Activated CD4-positive, alpha-beta T cell treated with anti-CD3 and anti-CD28 coated beads, Interleukin-2, amount 10 ng/mL, durations not matched to agents 24 days and 14 days (primary cell): ENCODE measurements around the gene ANTXR1. TPM values are rescaled to one million over a fixed set of nuclear protein-coding genes. Genes with fewer than 3 reads are reported as not detected.

Source experiments
- DNase-seq: peaks from one replicate; pipeline ENCODE4 v3.0.0; 2022
- H3K27ac Mint-ChIP-seq: one replicate; pipeline ENCODE4 v1.8.0; 2022; ENCODE audit warnings: mild to moderate bottlenecking, mixed read lengths
- H3K27me3 Mint-ChIP-seq: one replicate; pipeline ENCODE4 v1.8.0; 2022; ENCODE audit warnings: mixed read lengths
- H3K36me3 Mint-ChIP-seq: one replicate; pipeline ENCODE4 v1.8.0; 2022; ENCODE audit warnings: low read depth, mild to moderate bottlenecking, mixed read lengths
- H3K4me1 Mint-ChIP-seq: one replicate; pipeline ENCODE4 v1.8.0; 2021; ENCODE audit warnings: mixed read lengths
- H3K4me3 Mint-ChIP-seq: one replicate; pipeline ENCODE4 v1.8.0; 2022; ENCODE audit warnings: mild to moderate bottlenecking, moderate library complexity, mixed read lengths
- H3K9me3 Mint-ChIP-seq: one replicate; pipeline ENCODE4 v1.8.0; 2021; ENCODE audit warnings: mixed read lengths
- intact Hi-C: fragments of 100-400 bp; cut with micrococcal nuclease; formaldehyde crosslinking; loops from one replicate; pipeline ENCODE4 v1.15.1; 2023
- total RNA-seq: library from RNA; stranded (reverse); gene quantifications from 2 replicates; pipeline ENCODE4 v1.2.3, GENCODE V29; 2022

Gene ANTXR1
- total RNA-seq, 1 donor from 2014 or later, result not detected

DNA sequence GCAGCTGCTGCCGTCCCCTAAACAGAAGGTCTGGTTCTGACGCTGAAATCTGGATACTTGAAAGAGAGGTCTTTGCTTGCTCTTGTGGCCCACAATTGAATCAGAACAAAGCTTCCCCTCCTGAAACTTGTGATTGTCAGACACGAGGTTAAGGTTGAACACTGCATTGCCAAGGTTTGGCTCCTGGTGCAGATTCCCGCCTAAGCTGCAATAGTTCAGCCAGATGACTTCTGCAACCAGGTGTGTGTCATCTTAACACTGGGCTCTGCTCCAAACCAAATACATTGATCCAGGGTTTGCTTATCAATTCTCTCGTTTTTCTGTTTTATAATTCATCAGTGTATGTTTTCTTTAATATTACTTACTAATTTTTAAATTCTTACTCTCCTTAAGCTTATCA lies 23.9 kb upstream of the ANTXR1 start:
- Mint-ChIP-seq H3K4me1 (no peaks in the 10 kb centered on the region), H3K4me3 (no peak overlapping the region)

GRCh38 chr2:68992341-68992740 lies 20.6 kb upstream of the ANTXR1 start:
- Mint-ChIP-seq H3K9me3 (no peaks in the 10 kb centered on the region), H3K4me1 (no peaks in the 10 kb centered on the region), H3K27me3 (peaks cover 27% of the 10 kb centered on the region), H3K4me3 (no peak overlapping the region), H3K36me3 (no peaks in the 10 kb centered on the region), H3K27ac (no peak overlapping the region)
- peak; percentile 49 for DNase-seq
- intact Hi-C loops, result no loop called here

More for the DNA sequence above, 23.9 kb upstream of the ANTXR1 start:
- DNase-seq, result peak; percentile 37
- H3K27ac Mint-ChIP-seq, result no peak overlapping the region
- no peaks in the 10 kb centered on the region for H3K9me3 Mint-ChIP-seq
- no peaks in the 10 kb centered on the region for H3K36me3 Mint-ChIP-seq
- intact Hi-C loops, result no loop called here
- H3K27me3 Mint-ChIP-seq, result peaks cover 22% of the 10 kb centered on the region

DNA sequence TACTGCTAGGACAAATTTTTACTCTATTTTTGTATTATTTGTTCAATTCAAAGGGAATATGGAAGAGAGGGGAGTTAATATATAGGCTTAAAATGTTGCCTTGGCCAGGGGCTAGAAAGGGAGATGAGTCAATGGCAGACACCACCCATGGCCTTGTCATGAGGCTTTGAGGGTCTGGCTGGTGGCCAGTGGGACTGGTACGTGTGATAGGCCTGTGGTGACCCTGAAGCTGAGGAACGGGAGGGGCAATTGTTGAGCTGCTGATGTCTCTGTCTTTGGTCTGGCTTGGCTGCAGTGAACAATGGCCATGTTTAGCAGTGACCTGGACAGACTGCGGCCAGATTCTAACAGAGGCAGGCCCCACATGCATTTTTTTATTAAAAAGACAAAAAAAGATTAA lies 20.0 kb upstream of the ANTXR1 start:
- peaks cover 27% of the 10 kb centered on the region for H3K27me3 Mint-ChIP-seq
- H3K27ac Mint-ChIP-seq, result no peak overlapping the region
- no peak overlapping the region for H3K4me3 Mint-ChIP-seq
- no peaks in the 10 kb centered on the region for H3K36me3 Mint-ChIP-seq
- intact Hi-C loops, result no loop called here
- H3K4me1 Mint-ChIP-seq, result no peaks in the 10 kb centered on the region
- peak; percentile 19 for DNase-seq
- H3K9me3 Mint-ChIP-seq, result no peaks in the 10 kb centered on the region

GRCh38 chr2:68993660-68994059 lies 19.3 kb upstream of the ANTXR1 start:
- intact Hi-C loops, result no loop called here
- no peaks in the 10 kb centered on the region for H3K36me3 Mint-ChIP-seq
- H3K4me3 Mint-ChIP-seq, result no peak overlapping the region
- H3K4me1 Mint-ChIP-seq, result no peaks in the 10 kb centered on the region
- no peaks in the 10 kb centered on the region for H3K9me3 Mint-ChIP-seq
- peaks cover 30% of the 10 kb centered on the region for H3K27me3 Mint-ChIP-seq
- DNase-seq, result no peak
- no peak overlapping the region for H3K27ac Mint-ChIP-seq

DNA sequence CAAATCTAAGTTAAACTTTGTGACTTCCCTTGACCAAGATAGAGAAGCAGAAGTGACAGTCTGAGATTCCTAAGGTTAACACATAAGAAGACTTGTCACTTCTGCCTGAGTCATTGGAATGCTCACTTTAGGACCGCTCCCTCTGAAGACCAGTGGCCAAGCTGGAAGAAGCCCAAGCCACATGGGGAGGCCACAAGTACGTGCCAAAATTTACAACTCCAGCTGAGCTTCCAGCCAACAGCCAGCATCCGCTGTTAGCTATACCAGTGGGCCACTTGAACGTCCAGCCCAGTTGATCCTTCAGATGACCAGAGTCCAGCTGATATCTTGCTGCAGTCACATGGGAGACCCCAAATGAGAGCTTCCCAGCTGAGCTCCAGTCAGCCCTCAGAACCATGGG lies 18.1 kb upstream of the ANTXR1 start:
- intact Hi-C loops, result no loop called here
- no peak overlapping the region for H3K27ac Mint-ChIP-seq
- DNase-seq, result peak; percentile 32
- no peak overlapping the region for H3K4me3 Mint-ChIP-seq
- H3K9me3 Mint-ChIP-seq, result no peaks in the 10 kb centered on the region
- H3K4me1 Mint-ChIP-seq, result no peaks in the 10 kb centered on the region
- H3K36me3 Mint-ChIP-seq, result no peaks in the 10 kb centered on the region
- H3K27me3 Mint-ChIP-seq, result peaks cover 32% of the 10 kb centered on the region

DNA sequence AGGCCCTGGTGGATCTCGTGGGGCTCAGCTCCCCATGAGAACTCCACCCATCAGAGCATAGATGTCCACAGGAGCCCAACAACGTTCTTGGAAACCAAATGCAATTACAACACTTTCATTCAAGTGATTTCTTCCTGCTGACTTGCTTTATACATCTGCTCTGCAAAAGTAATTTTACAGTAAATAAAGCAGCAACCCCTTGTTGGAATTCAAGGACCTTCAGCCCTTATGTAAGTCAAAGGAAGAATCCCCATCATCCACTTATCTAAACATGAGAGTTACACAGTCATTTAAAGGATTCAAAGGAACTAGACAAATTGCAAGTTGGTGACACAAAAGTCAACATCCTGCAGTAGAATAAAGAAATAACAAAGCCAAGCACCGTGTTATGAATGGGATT lies 17.1 kb upstream of the ANTXR1 start:
- intact Hi-C loops, result no loop called here
- DNase-seq, result no peak
- Mint-ChIP-seq H3K36me3 (no peaks in the 10 kb centered on the region), H3K9me3 (no peaks in the 10 kb centered on the region), H3K27me3 (peaks cover 33% of the 10 kb centered on the region), H3K4me1 (no peaks in the 10 kb centered on the region), H3K27ac (no peak overlapping the region), H3K4me3 (no peak overlapping the region)

DNA sequence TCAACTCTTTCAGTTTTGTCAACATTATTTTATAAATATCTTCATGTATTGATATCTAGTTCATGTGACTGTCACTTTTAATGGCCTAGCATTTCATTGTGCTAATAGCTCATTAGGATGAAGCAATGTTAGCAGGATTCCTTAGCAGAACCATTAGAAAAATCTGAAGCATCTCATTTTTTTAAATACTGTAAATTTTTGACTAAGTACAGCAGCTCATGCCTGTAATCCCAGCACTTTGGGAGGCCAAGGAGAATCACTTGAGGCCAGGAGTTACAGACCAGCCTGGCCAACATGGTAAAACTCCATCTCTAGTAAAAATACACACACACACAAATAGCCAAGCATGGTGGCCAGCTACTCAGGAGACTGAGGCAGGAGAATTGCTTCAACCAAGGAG lies 15.6 kb upstream of the ANTXR1 start:
- no peak overlapping the region for H3K27ac Mint-ChIP-seq
- intact Hi-C loops, result no loop called here
- no peak overlapping the region for H3K4me3 Mint-ChIP-seq
- peaks cover 30% of the 10 kb centered on the region for H3K27me3 Mint-ChIP-seq
- no peaks in the 10 kb centered on the region for H3K9me3 Mint-ChIP-seq
- no peaks in the 10 kb centered on the region for H3K36me3 Mint-ChIP-seq
- DNase-seq, result no peak
- H3K4me1 Mint-ChIP-seq, result no peaks in the 10 kb centered on the region

GRCh38 chr2:69001879-69002278 lies 11.1 kb upstream of the ANTXR1 start:
- intact Hi-C loops, result no loop called here
- DNase-seq, result no peak
- H3K27ac Mint-ChIP-seq, result no peak overlapping the region
- no peaks in the 10 kb centered on the region for H3K36me3 Mint-ChIP-seq
- H3K27me3 Mint-ChIP-seq, result peaks cover 37% of the 10 kb centered on the region
- H3K4me3 Mint-ChIP-seq, result no peak overlapping the region
- no peaks in the 10 kb centered on the region for H3K4me1 Mint-ChIP-seq
- H3K9me3 Mint-ChIP-seq, result peaks cover 7% of the 10 kb centered on the region

DNA sequence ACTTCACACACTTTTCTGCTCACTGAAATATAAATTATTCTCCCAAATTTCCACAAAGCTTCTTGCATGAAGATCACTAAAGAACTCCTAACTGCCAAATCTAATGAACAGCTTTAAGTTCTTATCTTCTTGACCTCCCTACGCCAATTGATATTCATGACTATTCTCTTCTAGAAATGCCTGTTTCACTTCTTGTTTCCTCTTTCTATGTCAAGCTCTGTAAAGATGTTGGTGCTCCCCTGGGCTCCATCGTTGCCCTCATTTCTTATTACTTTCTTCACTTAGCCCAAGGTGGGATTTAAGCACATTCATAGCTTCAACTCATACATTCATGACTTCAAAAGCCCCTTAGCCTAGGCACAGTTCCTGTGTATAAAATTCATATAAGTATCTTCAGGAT lies 9.2 kb upstream of the ANTXR1 start:
- Mint-ChIP-seq H3K9me3 (peaks cover 7% of the 10 kb centered on the region), H3K36me3 (no peaks in the 10 kb centered on the region), H3K27me3 (peaks cover 43% of the 10 kb centered on the region), H3K4me1 (no peaks in the 10 kb centered on the region), H3K27ac (no peak overlapping the region), H3K4me3 (no peak overlapping the region)
- intact Hi-C loops, result no loop called here
- no peak for DNase-seq

GRCh38 chr2:69007169-69007568 lies 5.8 kb upstream of the ANTXR1 start:
- no peak for DNase-seq
- H3K36me3 Mint-ChIP-seq, result no peaks in the 10 kb centered on the region
- intact Hi-C loops, result no loop called here

DNA sequence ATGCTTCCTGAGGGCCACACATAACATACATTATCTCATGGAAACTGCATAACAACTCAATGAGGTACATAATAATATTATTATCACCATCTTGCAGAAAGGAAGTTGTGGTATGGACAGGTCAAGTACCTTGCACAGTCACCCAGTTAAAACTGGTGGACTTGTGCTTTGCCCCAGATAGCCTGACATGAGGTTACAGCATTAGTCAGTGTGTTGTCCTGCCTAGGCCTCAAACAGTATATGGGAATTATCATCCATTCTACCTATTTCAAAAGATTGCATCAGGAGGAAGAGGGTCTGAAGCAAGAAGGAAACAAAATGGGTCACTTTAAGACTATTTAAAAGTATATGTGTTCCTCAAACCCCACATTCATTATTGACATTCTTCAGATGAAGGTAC lies 5.4 kb upstream of the ANTXR1 start:
- H3K4me3 Mint-ChIP-seq, result no peak overlapping the region
- H3K27me3 Mint-ChIP-seq, result peaks cover 57% of the 10 kb centered on the region
- DNase-seq, result no peak
- intact Hi-C loops, result no loop called here
- no peak overlapping the region for H3K27ac Mint-ChIP-seq
- H3K36me3 Mint-ChIP-seq, result no peaks in the 10 kb centered on the region
- peaks cover 7% of the 10 kb centered on the region for H3K9me3 Mint-ChIP-seq
- peaks cover 1% of the 10 kb centered on the region for H3K4me1 Mint-ChIP-seq

More at GRCh38 chr2:69007169-69007568, 5.8 kb upstream of the ANTXR1 start:
- no peak overlapping the region for H3K27ac Mint-ChIP-seq
- H3K9me3 Mint-ChIP-seq, result peaks cover 7% of the 10 kb centered on the region
- H3K27me3 Mint-ChIP-seq, result peaks cover 53% of the 10 kb centered on the region
- H3K4me3 Mint-ChIP-seq, result no peak overlapping the region
- no peaks in the 10 kb centered on the region for H3K4me1 Mint-ChIP-seq

DNA sequence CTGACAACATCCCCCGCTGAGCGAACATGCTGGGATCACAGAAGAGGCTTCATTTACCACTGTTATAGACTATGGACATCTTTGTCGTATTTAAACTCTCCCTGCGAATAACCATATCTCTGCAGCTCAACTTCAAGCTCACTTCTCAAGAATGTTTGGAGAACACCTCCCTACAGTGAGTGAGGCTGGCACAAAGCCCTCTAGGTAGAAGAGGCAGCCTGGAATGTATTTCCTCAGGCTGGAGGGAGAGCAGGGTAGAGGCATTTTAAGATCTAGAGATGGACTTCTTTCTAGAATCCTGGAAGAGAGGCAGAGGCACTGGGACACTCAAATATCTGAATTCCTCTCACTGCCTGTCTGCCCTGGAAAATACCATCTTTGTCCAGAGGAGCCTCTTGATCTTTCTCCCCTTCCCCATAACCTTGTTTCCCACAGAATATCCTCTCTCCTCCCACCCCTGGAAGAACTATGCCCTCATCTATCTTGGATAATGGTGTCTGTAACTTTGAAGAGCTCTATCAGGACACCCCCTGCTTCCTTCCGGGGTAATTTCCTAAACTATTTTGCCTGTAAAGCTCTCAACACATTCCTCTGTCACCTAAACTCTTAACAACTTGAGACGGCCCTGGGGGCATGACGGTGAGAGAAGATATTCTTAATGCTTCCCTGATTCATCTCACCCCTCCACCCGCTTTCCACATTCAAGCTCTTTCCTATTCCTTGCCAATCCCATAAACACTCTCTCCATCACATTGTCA lies 2.4 kb upstream of the ANTXR1 start:
- no peaks in the 10 kb centered on the region for H3K36me3 Mint-ChIP-seq
- H3K27ac Mint-ChIP-seq, result no peak overlapping the region
- DNase-seq, result peak; percentile 32
- H3K27me3 Mint-ChIP-seq, result peaks cover 71% of the 10 kb centered on the region
- no peak overlapping the region for H3K4me3 Mint-ChIP-seq
- H3K4me1 Mint-ChIP-seq, result peaks cover 12% of the 10 kb centered on the region
- intact Hi-C loops, result loop anchor here (5.0 kb wide), 1 partner anchor 548 kb away; no protein-coding TSS in a partner anchor
- no peaks in the 10 kb centered on the region for H3K9me3 Mint-ChIP-seq

GRCh38 chr2:69011611-69012157 lies 1.3 kb upstream of the ANTXR1 start:
- H3K4me1 Mint-ChIP-seq, result peaks cover 12% of the 10 kb centered on the region
- intact Hi-C loops, result loop anchor here (5.0 kb wide), 1 partner anchor 549 kb away; no protein-coding TSS in a partner anchor
- H3K9me3 Mint-ChIP-seq, result no peaks in the 10 kb centered on the region
- no peak overlapping the region for H3K27ac Mint-ChIP-seq
- DNase-seq, result peak; percentile 49
- peak overlapping the region; percentile 5 for H3K4me3 Mint-ChIP-seq
- H3K27me3 Mint-ChIP-seq, result peaks cover 67% of the 10 kb centered on the region
- H3K36me3 Mint-ChIP-seq, result no peaks in the 10 kb centered on the region

DNA sequence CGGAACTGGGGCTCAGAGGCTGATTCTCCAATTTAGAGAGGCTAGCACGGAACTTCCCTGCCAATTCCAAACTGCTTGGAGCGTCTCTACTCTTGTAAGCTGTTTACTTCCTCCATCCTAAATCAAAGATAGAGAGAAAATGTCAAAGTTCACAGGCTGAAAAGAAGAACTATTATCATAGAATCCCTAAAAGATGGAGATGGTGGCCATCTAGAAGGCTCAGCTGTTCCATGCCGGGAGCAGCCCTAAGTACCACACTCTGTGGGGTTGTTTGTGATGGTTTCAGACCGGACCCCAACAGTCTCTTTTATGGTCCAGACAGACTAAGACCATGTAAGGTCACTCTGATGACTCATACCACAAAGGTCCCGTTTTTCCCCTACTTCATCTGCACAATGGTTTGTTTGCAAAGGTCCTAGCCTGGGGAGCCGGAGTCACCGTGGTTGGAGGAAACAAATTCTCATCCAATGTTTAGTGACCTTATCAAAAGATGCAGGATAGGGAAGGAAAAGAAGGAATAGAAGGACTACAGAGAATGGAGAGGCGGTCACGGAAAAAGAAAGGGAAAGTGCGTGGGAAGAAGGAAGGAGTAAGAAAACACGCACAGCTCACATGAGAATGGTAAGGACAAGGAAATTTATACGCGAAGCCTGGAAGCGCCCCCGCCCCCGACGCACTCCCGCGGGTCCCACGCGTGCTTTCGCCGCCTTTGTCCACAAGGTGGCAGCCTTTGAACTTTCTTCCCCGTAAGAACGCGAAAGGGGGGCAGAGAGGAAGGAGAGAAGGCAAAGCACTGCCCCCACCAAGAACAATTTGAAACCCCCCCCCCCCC lies 453 bp upstream of the ANTXR1 start:
- intact Hi-C loops, result loop anchor here (5.0 kb wide), 1 partner anchor 550 kb away; no protein-coding TSS in a partner anchor
- H3K4me3 Mint-ChIP-seq, result peak overlapping the region; percentile 74
- peak; percentile 83 for DNase-seq
- H3K9me3 Mint-ChIP-seq, result no peaks in the 10 kb centered on the region
- no peaks in the 10 kb centered on the region for H3K36me3 Mint-ChIP-seq
- H3K4me1 Mint-ChIP-seq, result peaks cover 12% of the 10 kb centered on the region
- H3K27me3 Mint-ChIP-seq, result peaks cover 76% of the 10 kb centered on the region
- no peak overlapping the region for H3K27ac Mint-ChIP-seq
